Upper lobe of right lung (tissue), 1 donor: Measurements from ENCODE around the gene GDF7. TPM values are rescaled to one million over a fixed set of nuclear protein-coding genes. Genes with fewer than 3 reads are reported as not detected.

ENCODE experiments used
- ATAC-seq: fragments of 200-7000 bp; cut with Tn5 transposase; one replicate; pipeline ENCODE4 v1.9.1; 2020; ENCODE audit warnings: mild to moderate bottlenecking, moderate library complexity
- DNase-seq: peaks from one replicate; pipeline ENCODE4 v3.0.0-alpha.2; 2020
- H3K27ac ChIP-seq: fragments of 200-600 bp; one replicate; pipeline ENCODE4 v1.8.0; 2022
- H3K27me3 ChIP-seq: fragments of 200-600 bp; one replicate; pipeline ENCODE4 v1.8.0; 2022; ENCODE audit warnings: mild to moderate bottlenecking
- H3K36me3 ChIP-seq: fragments of 200-600 bp; one replicate; pipeline ENCODE4 v1.8.0; 2022
- H3K4me1 ChIP-seq: fragments of 200-600 bp; one replicate; pipeline ENCODE4 v1.8.0; 2022
- H3K4me3 ChIP-seq: fragments of 200-600 bp; one replicate; pipeline ENCODE4 v1.8.0; 2022; ENCODE audit warnings: mild to moderate bottlenecking
- H3K9me3 ChIP-seq: fragments of 200-600 bp; one replicate; pipeline ENCODE4 v1.8.0; 2022
- intact Hi-C: fragments of 100-400 bp; cut with DNase I; formaldehyde crosslinking; loops from one replicate; pipeline ENCODE4 v1.11.0; 2022
- total RNA-seq: library from RNA; stranded (reverse); fragmentation: NEBNext Ultra II Directional; extraction: Animal tissue kit (Norgen Biotek cat#: 25700); gene quantifications from one replicate; pipeline ENCODE4 v1.2.1, GENCODE V29; 2021
- TF ChIP-seq, protein P1 (sequence below): fragments of 200-600 bp; IDR thresholded peaks from one replicate; pipeline ENCODE4 v1.8.0; 2022; ENCODE audit warnings: antibody characterized with exemption
- donor health status: DM: no; HTN: yes; CAD: no; lungs with severe emphysema.

GDF7 gene
- total RNA-seq, 1 donor from 2014 or later, result 0.72 TPM

- intact Hi-C loops, result no loop called here
- Histone ChIP-seq H3K27me3 (no peaks in the 10 kb centered on the region), H3K4me1 (peaks cover 3% of the 10 kb centered on the region), H3K4me3 (no peak overlapping the region), H3K9me3 (no peaks in the 10 kb centered on the region), H3K36me3 (peaks cover 61% of the 10 kb centered on the region), H3K27ac (no peak overlapping the region)
- DNase-seq (no peak), ATAC-seq (no peak)
- TF ChIP-seq, protein P1, sequence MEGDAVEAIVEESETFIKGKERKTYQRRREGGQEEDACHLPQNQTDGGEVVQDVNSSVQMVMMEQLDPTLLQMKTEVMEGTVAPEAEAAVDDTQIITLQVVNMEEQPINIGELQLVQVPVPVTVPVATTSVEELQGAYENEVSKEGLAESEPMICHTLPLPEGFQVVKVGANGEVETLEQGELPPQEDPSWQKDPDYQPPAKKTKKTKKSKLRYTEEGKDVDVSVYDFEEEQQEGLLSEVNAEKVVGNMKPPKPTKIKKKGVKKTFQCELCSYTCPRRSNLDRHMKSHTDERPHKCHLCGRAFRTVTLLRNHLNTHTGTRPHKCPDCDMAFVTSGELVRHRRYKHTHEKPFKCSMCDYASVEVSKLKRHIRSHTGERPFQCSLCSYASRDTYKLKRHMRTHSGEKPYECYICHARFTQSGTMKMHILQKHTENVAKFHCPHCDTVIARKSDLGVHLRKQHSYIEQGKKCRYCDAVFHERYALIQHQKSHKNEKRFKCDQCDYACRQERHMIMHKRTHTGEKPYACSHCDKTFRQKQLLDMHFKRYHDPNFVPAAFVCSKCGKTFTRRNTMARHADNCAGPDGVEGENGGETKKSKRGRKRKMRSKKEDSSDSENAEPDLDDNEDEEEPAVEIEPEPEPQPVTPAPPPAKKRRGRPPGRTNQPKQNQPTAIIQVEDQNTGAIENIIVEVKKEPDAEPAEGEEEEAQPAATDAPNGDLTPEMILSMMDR, result no peak
These were observed 23.1 kb upstream of the GDF7 start for GRCh38 chr2:20643826-20644225.

- intact Hi-C loops, result no loop called here
- ATAC-seq (no peak), DNase-seq (no peak)
- Histone ChIP-seq H3K27me3 (no peaks in the 10 kb centered on the region), H3K9me3 (no peaks in the 10 kb centered on the region), H3K4me1 (peaks cover 18% of the 10 kb centered on the region), H3K27ac (no peak overlapping the region), H3K36me3 (peaks cover 48% of the 10 kb centered on the region), H3K4me3 (no peak overlapping the region)
- TF ChIP-seq, protein P1, result no peak
These were observed 21.6 kb upstream of the GDF7 start for GRCh38 chr2:20645301-20645701.

- no peak for DNase-seq
- intact Hi-C loops, result no loop called here
- Histone ChIP-seq H3K4me3 (no peak overlapping the region), H3K27ac (no peak overlapping the region), H3K36me3 (peaks cover 44% of the 10 kb centered on the region), H3K27me3 (no peaks in the 10 kb centered on the region), H3K4me1 (peaks cover 19% of the 10 kb centered on the region), H3K9me3 (no peaks in the 10 kb centered on the region)
- TF ChIP-seq, protein P1, result no peak
- ATAC-seq, result no peak
These were observed 21.2 kb upstream of the GDF7 start for GRCh38 chr2:20645761-20646160.

DNA sequence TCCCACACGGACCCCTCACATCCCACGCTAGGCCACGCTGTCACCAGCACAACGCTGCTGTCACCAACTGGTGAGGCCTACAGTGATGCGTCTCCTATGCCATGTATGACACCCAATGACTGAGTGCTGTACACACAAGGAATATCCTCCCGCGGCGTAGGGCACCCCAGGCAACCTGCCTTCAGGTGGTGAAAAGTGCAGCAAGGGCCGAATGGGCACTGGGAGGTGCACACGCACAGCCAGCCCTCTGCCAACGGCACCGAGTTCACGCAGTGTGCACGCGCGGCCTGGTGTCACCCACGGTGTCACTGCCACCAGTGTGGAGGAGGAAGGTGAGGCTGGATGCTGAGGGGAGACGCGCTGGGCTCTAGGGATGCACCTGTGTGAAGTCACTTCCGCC is 20.5 kb upstream of the GDF7 start:
- DNase-seq (no peak), ATAC-seq (no peak)
- Histone ChIP-seq H3K4me1 (peaks cover 19% of the 10 kb centered on the region), H3K36me3 (peaks cover 37% of the 10 kb centered on the region), H3K9me3 (no peaks in the 10 kb centered on the region), H3K27ac (no peak overlapping the region), H3K4me3 (no peak overlapping the region), H3K27me3 (no peaks in the 10 kb centered on the region)
- TF ChIP-seq, protein P1, result no peak
- intact Hi-C loops, result no loop called here

DNA sequence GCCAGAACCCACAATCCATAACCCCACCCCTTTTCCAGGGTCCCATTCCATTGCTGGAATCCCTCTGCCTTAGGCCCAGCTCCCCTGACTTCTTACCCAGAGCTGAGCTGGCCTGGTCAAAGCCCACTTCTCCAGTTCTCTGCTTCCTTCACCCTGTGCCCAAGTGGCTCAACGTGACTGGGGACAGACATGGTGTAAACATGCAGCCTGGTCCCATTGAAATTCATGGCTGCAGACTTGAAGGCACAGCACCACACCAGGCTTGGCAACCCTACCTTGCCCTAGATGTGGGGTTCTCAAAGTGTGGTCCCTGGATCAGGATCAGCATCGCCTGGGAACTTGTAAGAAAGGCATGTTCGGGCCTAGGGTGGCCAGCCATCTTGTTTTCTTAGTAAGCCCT is 19.7 kb upstream of the GDF7 start:
- ATAC-seq (no peak), DNase-seq (no peak)
- TF ChIP-seq, protein P1, result no peak
- peaks cover 29% of the 10 kb centered on the region for H3K36me3 ChIP-seq
- no peak overlapping the region for H3K4me3 ChIP-seq
- H3K4me1 ChIP-seq, result peaks cover 24% of the 10 kb centered on the region
- intact Hi-C loops, result no loop called here
- H3K27ac ChIP-seq, result no peak overlapping the region
- H3K27me3 ChIP-seq, result no peaks in the 10 kb centered on the region
- H3K9me3 ChIP-seq, result no peaks in the 10 kb centered on the region

GRCh38 chr2:20647738-20648137 is 19.2 kb upstream of the GDF7 start:
- ATAC-seq (no peak), DNase-seq (no peak)
- Histone ChIP-seq H3K4me1 (peaks cover 24% of the 10 kb centered on the region), H3K27ac (no peak overlapping the region), H3K9me3 (no peaks in the 10 kb centered on the region), H3K36me3 (peaks cover 27% of the 10 kb centered on the region), H3K27me3 (no peaks in the 10 kb centered on the region), H3K4me3 (no peak overlapping the region)
- TF ChIP-seq, protein P1, result no peak
- intact Hi-C loops, result no loop called here
